ENCODE data around the gene IQGAP3. TPM values are rescaled to one million over a fixed set of nuclear protein-coding genes. Genes with fewer than 3 reads are reported as not detected.
A peak's percentile ranks its signal among the peaks of the same experiment; 100 is the strongest.

Gene IQGAP3
- total and polyA plus RNA-seq, 2 of the 4 experiments (the other 2 are of a cell fraction) = 12.5 to 13.6 TPM

GRCh38 chr1:156513185-156513584 lies 59.2 kb downstream of the IQGAP3 start:
- CTCF ChIA-PET = no interaction called here
- Histone ChIP-seq H3K4ac (ENCODE audit: low read depth, low read length) (peak overlapping the region; percentile 3; the same call in 1 of the 2 replicates), H3K23ac (ENCODE audit: low read depth, low read length) (no peak overlapping the region), H3K9ac (ENCODE audit: low read depth, low read length) (no peak overlapping the region), H2BK15ac (ENCODE audit: low read depth, low read length) (no peak overlapping the region), H3K9me3 (ENCODE audit: control insufficient read depth, insufficient read depth, low read length) (no peaks in the 10 kb centered on the region), H2BK120ac (ENCODE audit: low read depth, low read length) (no peak overlapping the region), H3K4me3 (ENCODE audit: insufficient read depth, low read depth, low read length) (no peak overlapping the region), H3K27me3 (ENCODE audit: control insufficient read depth, insufficient read depth, low read length) (no peaks in the 10 kb centered on the region), H3K56ac (ENCODE audit: extremely low read depth, insufficient read depth, low read length) (no peak overlapping the region), H4K5ac (ENCODE audit: low read depth, low read length) (no peak overlapping the region), H3K4me1 (ENCODE audit: control insufficient read depth, insufficient read depth, low read length) (peaks cover 20% of the 10 kb centered on the region), H4K8ac (ENCODE audit: low read depth in 2 of 2, low read length in 2 of 2) (no peak overlapping the region; a peak in 1 of 4 replicates), H2AK9ac (replicated peaks; ENCODE audit: low read depth, low read length, poor library complexity) (no peak overlapping the region), H2AK5ac (ENCODE audit: low read depth, low read length) (no peak overlapping the region), H3K18ac (ENCODE audit: low read depth, low read length) (no peak overlapping the region), H3K36me3 (ENCODE audit: control insufficient read depth, insufficient read depth, low read length) (no peaks in the 10 kb centered on the region), H2BK5ac (ENCODE audit: low read depth, low read length, poor library complexity, severe bottlenecking) (no peak overlapping the region), H3K79me1 (ENCODE audit: low read depth in 1 of 2, low read length in 2 of 2) (0 out of 4 replicates have a peak, but pooled peaks cover 0 to 2% of the 10 kb centered on the region in 2 experiments), H2AFZ (replicated peaks; ENCODE audit: low read length, poor library complexity) (peak overlapping the region; percentile 39), H3K9me1 (ENCODE audit: insufficient read depth, low read length) (peaks cover 20% of the 10 kb centered on the region), H3K14ac (replicated peaks; ENCODE audit: low read depth, low read length) (no peak overlapping the region), H3K4me2 (ENCODE audit: low read depth, low read length) (no peak overlapping the region), H4K20me1 (ENCODE audit: insufficient read depth, low read length) (no peaks in the 10 kb centered on the region), H4K91ac (ENCODE audit: insufficient read depth, low read depth, low read length) (no peak overlapping the region), H3K27ac (ENCODE audit: insufficient read depth, low read length) (no peak overlapping the region), H2BK20ac (ENCODE audit: low read depth, low read length) (no peak overlapping the region)
- peak; percentile 53 for DNase-seq
- BruUV-seq (replicated peaks) = no TSS peak
- intact Hi-C loops (cut with micrococcal nuclease) = no loop called here
- in situ Hi-C loops (cut with MboI; ENCODE audit: low sequenced_read_pairs) = no loop called here
- POLR2A ChIA-PET (ENCODE audit: unreplicated experiment) = no interaction called here
- 13% methylated on average over 3 of the region's 9 CpGs; no CpG with 5 or more reads in 1 of the 2 experiments for WGBS, 2 experiments (ENCODE audit: extremely low coverage in 2 of 2, insufficient read length in 1 of 2)
- peak; percentile 53 for ATAC-seq (ENCODE audit: low read depth)
- dilution Hi-C loops (cut with HindIII; ENCODE audit: low sequenced_read_pairs, unreplicated experiment) = no loop called here
- TF ChIP-seq MXI1 (IDR thresholded peaks at IDR 0.05; ENCODE audit: borderline replicate concordance, low read depth, low read length) = no peak
- no peak for TF ChIP-seq RCOR1 (IDR thresholded peaks at IDR 0.05; ENCODE audit: insufficient replicate concordance, low read length)
